Fibroblast of pulmonary artery (primary cell): ENCODE measurements around the gene C1orf52.

Experiments
- DNase-seq: peaks from one replicate; pipeline ENCODE4 v3.0.0-alpha.2; 2010; ENCODE audit warnings: low read depth
- H3K4me3 ChIP-seq: replicated peaks from 2 replicates; pipeline ENCODE4 v1.5.1; 2011; ENCODE audit warnings: low read depth, mild to moderate bottlenecking, control low read depth, low read length, moderate library complexity
- TF ChIP-seq, protein P1 (sequence below): IDR thresholded peaks from 2 replicates; pipeline ENCODE4 v1.5.1; 2011; ENCODE audit warnings: mild to moderate bottlenecking, control low read depth, low read length, inconsistent platforms; ENCODE audit errors: missing control alignments

Gene C1orf52

DNA sequence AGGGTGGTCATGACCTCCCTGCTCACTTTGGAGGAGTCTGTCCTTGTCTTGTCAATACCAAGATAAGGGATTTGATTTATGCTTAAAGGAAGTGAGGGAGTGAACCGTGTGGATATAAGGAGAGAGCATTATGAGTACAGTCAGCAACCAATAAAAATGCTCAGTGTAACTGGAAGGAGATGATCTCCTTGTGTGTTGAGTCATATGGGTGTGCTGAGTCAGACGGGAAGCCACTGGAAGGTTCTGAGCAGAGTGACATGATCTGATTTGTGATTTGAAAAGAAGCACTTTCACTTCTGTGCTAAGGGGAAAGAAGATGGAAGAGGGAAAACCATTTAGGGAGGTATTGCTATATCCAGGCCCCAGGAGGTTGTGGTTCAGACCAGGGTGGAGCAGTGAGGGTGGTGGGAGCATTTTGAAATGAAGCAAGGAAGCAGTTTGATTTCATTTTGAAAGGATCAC is 19.4 kb upstream of the C1orf52 start:
- TF ChIP-seq, protein P1, sequence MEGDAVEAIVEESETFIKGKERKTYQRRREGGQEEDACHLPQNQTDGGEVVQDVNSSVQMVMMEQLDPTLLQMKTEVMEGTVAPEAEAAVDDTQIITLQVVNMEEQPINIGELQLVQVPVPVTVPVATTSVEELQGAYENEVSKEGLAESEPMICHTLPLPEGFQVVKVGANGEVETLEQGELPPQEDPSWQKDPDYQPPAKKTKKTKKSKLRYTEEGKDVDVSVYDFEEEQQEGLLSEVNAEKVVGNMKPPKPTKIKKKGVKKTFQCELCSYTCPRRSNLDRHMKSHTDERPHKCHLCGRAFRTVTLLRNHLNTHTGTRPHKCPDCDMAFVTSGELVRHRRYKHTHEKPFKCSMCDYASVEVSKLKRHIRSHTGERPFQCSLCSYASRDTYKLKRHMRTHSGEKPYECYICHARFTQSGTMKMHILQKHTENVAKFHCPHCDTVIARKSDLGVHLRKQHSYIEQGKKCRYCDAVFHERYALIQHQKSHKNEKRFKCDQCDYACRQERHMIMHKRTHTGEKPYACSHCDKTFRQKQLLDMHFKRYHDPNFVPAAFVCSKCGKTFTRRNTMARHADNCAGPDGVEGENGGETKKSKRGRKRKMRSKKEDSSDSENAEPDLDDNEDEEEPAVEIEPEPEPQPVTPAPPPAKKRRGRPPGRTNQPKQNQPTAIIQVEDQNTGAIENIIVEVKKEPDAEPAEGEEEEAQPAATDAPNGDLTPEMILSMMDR, result no peak
- peak overlapping the region; percentile 40 for H3K4me3 ChIP-seq
- peak; percentile 92 for DNase-seq

DNA sequence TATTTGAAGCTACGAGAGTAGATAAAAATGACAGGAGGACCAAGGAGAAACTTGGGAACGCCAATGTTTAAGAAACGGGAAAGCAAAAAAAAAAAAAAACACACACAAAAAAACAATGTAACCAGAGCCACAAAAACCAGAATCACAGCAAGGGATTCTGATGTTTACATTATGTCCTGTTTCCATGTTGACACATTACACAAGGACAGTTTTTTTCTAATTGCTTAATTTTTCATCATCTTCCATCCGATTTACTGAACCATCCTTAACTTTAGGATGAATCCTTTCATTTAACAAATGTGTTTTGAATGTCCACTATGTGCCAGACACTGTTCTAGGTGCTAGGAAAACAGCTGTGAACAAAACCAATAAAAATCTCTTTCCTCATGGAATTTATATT is 18.3 kb upstream of the C1orf52 start:
- TF ChIP-seq, protein P1, result no peak
- no peak for DNase-seq
- no peak overlapping the region for H3K4me3 ChIP-seq

DNA sequence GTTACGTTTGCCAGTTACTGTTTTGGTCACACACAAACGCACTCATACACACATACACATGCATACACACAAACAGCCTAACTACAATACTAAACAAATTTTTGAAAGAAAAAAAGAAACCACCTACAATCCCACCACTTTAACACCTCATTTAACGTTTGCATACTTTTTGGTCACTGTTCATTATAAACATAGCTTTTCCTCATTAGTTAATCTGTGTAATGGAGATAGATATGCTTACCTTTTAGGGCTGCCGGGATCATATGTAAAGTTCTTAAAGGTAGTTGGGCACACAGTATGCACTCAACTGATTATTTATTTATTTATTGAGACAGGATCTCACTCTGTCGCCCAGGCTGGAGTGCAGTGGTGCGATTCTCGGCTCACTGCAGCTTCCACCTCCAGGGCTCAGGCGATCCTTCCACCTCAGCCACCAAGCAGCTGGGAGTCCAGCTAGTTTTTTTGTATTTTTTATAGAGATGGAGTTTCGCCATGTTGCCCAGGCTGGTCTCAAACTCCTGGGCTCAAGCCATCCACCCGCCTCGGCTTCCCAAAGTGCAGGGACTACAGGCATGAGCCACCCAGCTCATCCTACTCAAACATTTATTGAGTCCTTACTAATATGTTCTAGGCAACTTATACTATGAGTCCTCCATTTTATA is 17.6 kb upstream of the C1orf52 start:
- no peak for DNase-seq
- TF ChIP-seq, protein P1, result no peak
- peak overlapping the region; percentile 86 for H3K4me3 ChIP-seq

DNA sequence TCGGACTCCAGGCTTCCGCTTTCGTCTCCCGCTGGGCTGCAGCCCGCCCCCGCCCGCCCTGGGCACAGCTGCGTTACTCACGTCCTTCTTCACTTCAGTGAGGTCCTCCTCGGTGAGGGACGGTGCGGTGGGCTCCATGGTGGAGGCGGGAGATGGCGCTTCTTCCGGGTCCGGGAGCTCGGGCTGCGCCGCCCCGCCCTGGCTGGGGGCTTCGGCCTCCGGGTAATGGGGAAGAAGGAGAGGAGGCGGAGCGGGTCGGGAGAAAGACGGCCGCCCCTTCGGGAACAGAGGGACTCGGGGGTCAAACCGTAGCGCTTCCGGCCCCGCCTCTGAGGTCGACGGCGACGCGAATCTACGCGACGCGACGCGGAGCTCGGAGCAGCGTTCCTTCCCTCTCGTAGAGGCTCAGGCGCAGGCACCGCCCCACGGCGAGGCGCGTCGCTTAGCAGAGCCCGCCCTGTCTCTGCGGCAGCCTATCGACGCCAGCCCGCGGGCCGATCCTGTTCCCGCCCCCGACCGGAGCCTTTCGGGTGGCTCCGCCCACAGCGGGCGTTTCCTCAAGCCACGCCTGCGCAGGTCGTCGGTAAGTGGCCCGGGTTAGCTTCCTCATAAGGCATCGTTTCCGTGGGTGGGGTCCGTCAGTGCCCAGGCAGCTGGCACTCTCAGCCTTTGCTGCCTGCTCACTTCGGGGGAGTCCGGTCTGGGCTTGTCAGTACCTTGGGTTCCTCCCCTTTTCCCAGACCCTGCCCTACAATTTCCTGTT is 16.9 kb upstream of the C1orf52 start, which contains the start of gene BCL10:
Gene BCL10, minus strand, starts transcription at position 418 of the 763 bp plus-strand sequence. Its CDS starts 280 bp downstream, at position 138.
- TF ChIP-seq, protein P1, result no peak
- DNase-seq, result peak; percentile 98
- peak within 1 kb of the TSS; percentile 86 for H3K4me3 ChIP-seq

DNA sequence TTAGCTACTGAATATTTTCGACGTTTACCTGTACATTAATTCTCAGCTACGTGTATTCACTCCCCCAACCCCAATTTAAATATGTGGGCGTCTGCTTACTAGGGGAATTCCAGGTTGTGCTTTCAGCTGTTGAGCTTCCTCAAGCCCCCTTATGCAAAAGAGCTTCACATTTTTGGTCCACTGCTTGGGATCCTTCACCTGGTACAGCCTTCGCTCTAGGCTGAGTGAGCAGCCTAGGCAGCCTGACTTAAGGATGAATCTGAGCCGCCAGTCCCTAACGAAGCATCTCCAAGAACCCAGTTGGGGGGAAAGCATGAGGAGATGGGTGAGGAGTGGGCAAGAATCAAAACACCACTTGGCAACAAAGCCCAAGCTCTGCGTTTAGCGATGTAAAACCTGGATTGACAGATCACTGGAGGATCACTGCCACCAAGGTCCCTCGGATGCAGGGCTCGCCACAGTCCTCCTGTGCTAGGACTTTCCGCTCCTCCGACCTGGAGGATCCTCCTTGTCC is 16.3 kb upstream of the C1orf52 start:
- H3K4me3 ChIP-seq, result peak overlapping the region; percentile 86
- TF ChIP-seq, protein P1, result no peak
- peak; percentile 15 for DNase-seq

DNA sequence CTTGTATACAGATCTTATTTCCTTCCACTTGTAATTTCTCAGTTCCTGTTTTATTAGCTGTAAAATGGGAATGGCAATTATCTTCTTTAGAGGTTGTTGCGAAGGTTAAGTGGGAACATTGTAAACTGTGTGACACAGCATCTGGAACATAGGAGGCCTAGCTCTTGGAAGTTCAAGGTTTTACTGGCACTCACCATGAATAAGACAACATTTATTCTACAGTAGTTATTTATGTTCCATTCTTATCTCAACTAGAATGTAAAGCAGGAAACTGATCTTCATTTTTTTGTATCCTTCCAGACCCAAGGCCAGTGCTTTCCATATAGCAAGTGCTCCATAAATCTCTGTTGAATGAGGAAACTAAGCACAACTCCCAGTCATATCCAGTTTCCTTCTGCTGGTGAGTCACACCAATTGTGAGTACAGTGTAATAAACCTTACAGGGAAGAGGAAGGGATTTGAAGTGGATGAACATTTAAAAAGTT is 15.5 kb upstream of the C1orf52 start:
- peak; percentile 78 for DNase-seq
- peak overlapping the region; percentile 86 for H3K4me3 ChIP-seq
- TF ChIP-seq, protein P1, result no peak
